Suprapubic skin (tissue), 4 donors: ENCODE measurements around the gene STK32B. TPM values are rescaled to one million over a fixed set of nuclear protein-coding genes. Genes with fewer than 3 reads are reported as not detected.

Source experiments
- DNase-seq, 2 donors: peaks; one replicate each; pipeline ENCODE4 v3.0.0-alpha.2; 2019; ENCODE audit warnings: low spot score in 2 of 2
- H3K27ac ChIP-seq: fragments of 200-600 bp; sonication (generic); one replicate; pipeline ENCODE4 v1.5.1; 2019
- H3K27me3 ChIP-seq: fragments of 200-600 bp; sonication (generic); one replicate; pipeline ENCODE4 v1.5.1; 2019
- H3K36me3 ChIP-seq: fragments of 200-600 bp; sonication (generic); one replicate; pipeline ENCODE4 v1.5.1; 2019
- H3K4me1 ChIP-seq: fragments of 200-600 bp; sonication (generic); one replicate; pipeline ENCODE4 v1.5.1; 2019
- H3K4me3 ChIP-seq: fragments of 200-600 bp; sonication (generic); one replicate; pipeline ENCODE4 v1.5.1; 2019; ENCODE audit warnings: mild to moderate bottlenecking
- H3K9me3 ChIP-seq: fragments of 200-600 bp; sonication (generic); one replicate; pipeline ENCODE4 v1.5.1; 2019
- CTCF ChIP-seq, 2 donors: fragments of 200-600 bp in 1 of 2; fragments of 450-650 bp in 1 of 2; sonication (generic) in 1 of 2; IDR thresholded peaks; one replicate each; pipeline ENCODE4 v1.5.1; 2016 to 2019; ENCODE audit warnings: antibody characterized with exemption in 2 of 2, mild to moderate bottlenecking in 1 of 2, moderate library complexity in 1 of 2
- EP300 ChIP-seq: sonication (generic); formaldehyde crosslinking; IDR thresholded peaks from one replicate; pipeline ENCODE4 v1.6.1; 2017; ENCODE audit warnings: antibody characterized with exemption
- POLR2A ChIP-seq, 2 donors: fragments of 450-650 bp; IDR thresholded peaks; one replicate each; pipeline ENCODE4 v1.6.1; 2017; ENCODE audit warnings: antibody characterized with exemption in 2 of 2, mild to moderate bottlenecking in 2 of 2, moderate library complexity in 2 of 2
- POLR2AphosphoS5 ChIP-seq, 3 donors: sonication (generic); formaldehyde crosslinking; IDR thresholded peaks; one replicate each; pipeline ENCODE4 v1.6.1; 2017; ENCODE audit warnings: antibody characterized with exemption in 3 of 3
- WGBS: methylation state at CpG from one replicate; pipeline ENCODE4 v1.1.5; 2018; 5-methylcytosine and 5-hydroxymethylcytosine counted together
- total RNA-seq, 4 donors: library from RNA; depleted of rRNA; stranded (reverse); fragments of >200 nt; gene quantifications; one replicate each; pipeline ENCODE4 v1.1.0, GENCODE V29; 2016

The STK32B gene
- total RNA-seq, 4 donors from 2014 or later = 0.76 to 2.2 (median 1.2) TPM

DNA sequence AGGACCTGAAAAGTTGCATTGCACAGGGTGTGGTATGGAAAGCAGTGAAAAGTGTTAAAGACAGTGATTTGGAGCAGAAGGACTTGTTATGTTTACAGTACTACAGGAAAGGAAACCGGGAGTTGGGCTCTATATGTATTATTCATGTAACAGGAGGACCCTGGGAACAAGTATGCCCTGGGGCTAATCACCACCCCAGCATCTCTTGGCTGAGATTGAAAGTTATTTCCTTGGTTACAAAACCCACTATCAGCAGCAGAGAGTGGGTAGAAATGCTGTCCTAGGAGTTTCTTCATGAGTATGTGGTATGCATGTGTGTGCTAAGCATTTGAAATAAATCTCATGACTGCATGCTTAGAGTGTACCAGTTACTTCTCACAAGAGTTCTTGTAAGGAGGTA is 46.9 kb downstream of the STK32B start:
- WGBS = 60% methylated on average over 1 of the region's 1 CpG
- no peak overlapping the region for H3K4me3 ChIP-seq
- no peak overlapping the region for H3K27ac ChIP-seq
- TF ChIP-seq POLR2A (IDR thresholded peaks at IDR 0.05) (no peak), POLR2AphosphoS5 (IDR thresholded peaks at IDR 0.05) (no peak), CTCF (IDR thresholded peaks at IDR 0.05) (no peak), EP300 (no peak)
- H3K36me3 ChIP-seq = no peaks in the 10 kb centered on the region
- no peaks in the 10 kb centered on the region for H3K4me1 ChIP-seq
- H3K27me3 ChIP-seq = no peaks in the 10 kb centered on the region
- H3K9me3 ChIP-seq = no peaks in the 10 kb centered on the region
- no peak for DNase-seq

GRCh38 chr4:5100336-5100735 is 49.1 kb downstream of the STK32B start:
- no peak overlapping the region for H3K27ac ChIP-seq
- H3K9me3 ChIP-seq = no peaks in the 10 kb centered on the region
- no peak overlapping the region for H3K4me3 ChIP-seq
- DNase-seq = no peak
- no peaks in the 10 kb centered on the region for H3K4me1 ChIP-seq
- no peaks in the 10 kb centered on the region for H3K27me3 ChIP-seq
- no peaks in the 10 kb centered on the region for H3K36me3 ChIP-seq
- no peak for TF ChIP-seq POLR2AphosphoS5 (IDR thresholded peaks at IDR 0.05)
- TF ChIP-seq POLR2A (IDR thresholded peaks at IDR 0.05) = no peak
- no peak for TF ChIP-seq EP300
- TF ChIP-seq CTCF (IDR thresholded peaks at IDR 0.05) = no peak

DNA sequence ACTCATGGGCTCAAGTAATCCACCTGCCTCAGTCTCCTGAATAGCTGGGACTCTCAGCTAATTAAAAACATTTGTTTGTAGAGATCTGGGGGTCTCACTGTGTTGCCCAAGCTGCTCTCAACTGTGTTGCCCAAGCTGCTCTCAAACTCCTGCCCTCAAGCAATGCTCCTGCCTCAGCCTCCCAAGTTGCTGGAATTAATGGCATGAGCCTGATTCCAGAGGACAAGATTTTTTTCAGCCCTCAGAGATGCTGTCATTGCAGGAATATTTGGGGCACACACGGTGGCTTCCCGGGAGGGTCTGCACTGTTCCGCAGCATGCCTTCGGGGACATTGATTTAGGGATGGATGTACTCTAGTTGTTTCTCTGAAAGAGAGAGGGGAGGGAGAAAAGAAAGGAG is 49.7 kb downstream of the STK32B start:
- Histone ChIP-seq H3K36me3 (no peaks in the 10 kb centered on the region), H3K4me1 (no peaks in the 10 kb centered on the region), H3K27me3 (no peaks in the 10 kb centered on the region), H3K27ac (no peak overlapping the region), H3K4me3 (no peak overlapping the region), H3K9me3 (no peaks in the 10 kb centered on the region)
- WGBS = 54% methylated on average over 4 of the region's 4 CpGs
- no peak for DNase-seq
- no peak for TF ChIP-seq CTCF (IDR thresholded peaks at IDR 0.05)
- TF ChIP-seq EP300 = no peak
- no peak for TF ChIP-seq POLR2A (IDR thresholded peaks at IDR 0.05)
- no peak for TF ChIP-seq POLR2AphosphoS5 (IDR thresholded peaks at IDR 0.05)

- 71% methylated on average over 3 of the region's 3 CpGs for WGBS
Measured at GRCh38 chr4:5101571-5101970, 50.3 kb downstream of the STK32B start.

DNA sequence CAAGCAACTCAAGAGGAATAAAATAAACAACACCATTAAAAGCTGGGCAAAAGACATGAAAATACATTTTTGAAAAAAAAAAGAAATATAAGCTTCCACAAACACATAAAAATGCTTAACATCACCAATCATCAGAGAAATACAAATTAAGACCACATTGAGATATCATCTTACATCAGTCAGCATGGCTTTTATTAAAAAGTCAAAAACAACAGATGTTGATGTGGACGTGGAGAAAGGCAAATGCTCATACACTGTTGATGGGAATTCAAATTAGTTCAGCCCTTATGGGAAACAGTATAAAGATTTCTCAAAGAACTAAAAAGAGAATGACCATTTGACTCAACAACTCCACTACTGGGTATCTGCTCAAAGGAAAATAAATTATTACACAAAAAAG is 59.6 kb downstream of the STK32B start:
- no peak for DNase-seq
- H3K9me3 ChIP-seq = no peaks in the 10 kb centered on the region
- TF ChIP-seq EP300 (no peak), POLR2AphosphoS5 (IDR thresholded peaks at IDR 0.05) (no peak), CTCF (IDR thresholded peaks at IDR 0.05) (no peak), POLR2A (IDR thresholded peaks at IDR 0.05) (no peak)

More at GRCh38 chr4:5101571-5101970, 50.3 kb downstream of the STK32B start:
- Histone ChIP-seq H3K4me1 (no peaks in the 10 kb centered on the region), H3K9me3 (no peaks in the 10 kb centered on the region), H3K4me3 (no peak overlapping the region), H3K36me3 (no peaks in the 10 kb centered on the region), H3K27ac (no peak overlapping the region), H3K27me3 (no peaks in the 10 kb centered on the region)
- no peak for TF ChIP-seq CTCF (IDR thresholded peaks at IDR 0.05)
- no peak for TF ChIP-seq EP300
- TF ChIP-seq POLR2A (IDR thresholded peaks at IDR 0.05) = no peak
- no peak for TF ChIP-seq POLR2AphosphoS5 (IDR thresholded peaks at IDR 0.05)
- DNase-seq = no peak

More for the DNA sequence above, 59.6 kb downstream of the STK32B start:
- H3K27me3 ChIP-seq = no peaks in the 10 kb centered on the region
- H3K4me3 ChIP-seq = no peak overlapping the region
- no peaks in the 10 kb centered on the region for H3K36me3 ChIP-seq
- H3K4me1 ChIP-seq = peaks cover 5% of the 10 kb centered on the region
- WGBS = 41% methylated on average over 1 of the region's 1 CpG
- H3K27ac ChIP-seq = no peak overlapping the region
